Vagina (tissue), 2 donors: ENCODE measurements around the gene KANK4. TPM values are rescaled to one million over a fixed set of nuclear protein-coding genes. Genes with fewer than 3 reads are reported as not detected.

Experiments
- DNase-seq, 2 donors: peaks; one replicate each; pipeline ENCODE4 v3.0.0-alpha.2; 2017; ENCODE audit errors: extremely low spot score in 2 of 2
- H3K27ac ChIP-seq: fragments of 200-600 bp; sonication (generic); one replicate; pipeline ENCODE4 v1.5.1; 2019
- H3K27me3 ChIP-seq: fragments of 200-600 bp; sonication (generic); one replicate; pipeline ENCODE4 v1.5.1; 2019
- H3K36me3 ChIP-seq, 2 donors: fragments of 200-600 bp; sonication (generic); one replicate each; pipeline ENCODE4 v1.5.1; 2017 to 2019
- H3K4me1 ChIP-seq: fragments of 200-600 bp; sonication (generic); one replicate; pipeline ENCODE4 v1.5.1; 2019
- H3K4me3 ChIP-seq, 2 donors: fragments of 200-600 bp; sonication (generic); 1 replicate in 1 of 2; 2 replicates in 1 of 2; pipeline ENCODE4 v1.5.1; 2016 to 2019
- H3K9me3 ChIP-seq: fragments of 200-600 bp; sonication (generic); one replicate; pipeline ENCODE4 v1.5.1; 2019
- CTCF ChIP-seq, 3 experiments: fragments of 450-650 bp in 2 of 3; fragments of 200-600 bp in 1 of 3; sonication (generic) in 1 of 3; IDR thresholded peaks; one replicate each; pipeline ENCODE4 v1.5.1; 2017 to 2019; ENCODE audit warnings: antibody characterized with exemption in 3 of 3, mild to moderate bottlenecking in 2 of 3, moderate library complexity in 2 of 3
- POLR2A ChIP-seq, 2 donors: fragments of 450-650 bp; IDR thresholded peaks; one replicate each; pipeline ENCODE4 v1.6.1; 2017; ENCODE audit warnings: antibody characterized with exemption in 2 of 2, mild to moderate bottlenecking in 2 of 2, moderate library complexity in 2 of 2
- POLR2AphosphoS5 ChIP-seq, 2 donors: sonication (generic); formaldehyde crosslinking; IDR thresholded peaks; one replicate each; pipeline ENCODE4 v1.9.0; 2017; ENCODE audit warnings: antibody characterized with exemption in 2 of 2, mild to moderate bottlenecking in 2 of 2, low read depth in 1 of 2; ENCODE audit not compliant: insufficient read depth in 1 of 2
- intact Hi-C: fragments of 100-400 bp; cut with DNase I; formaldehyde crosslinking; loops from one replicate; pipeline ENCODE4 v1.15.1; 2023
- total RNA-seq: library from RNA; depleted of rRNA; stranded (reverse); fragments of >200 nt; gene quantifications from one replicate; pipeline ENCODE4 v1.2.3, GENCODE V29; 2016

Gene KANK4
- total RNA-seq, 1 donor from 2014 or later, result 1.2 TPM

GRCh38 chr1:62362926-62363325 is 43.7 kb upstream of the KANK4 start:
- DNase-seq, result peak in 1 of 2 donors; percentile 40
- Histone ChIP-seq H3K27me3 (no peaks in the 10 kb centered on the region), H3K36me3 (no peaks in the 10 kb centered on the region), H3K4me1 (no peaks in the 10 kb centered on the region), H3K4me3 (no peak overlapping the region), H3K27ac (no peak overlapping the region), H3K9me3 (no peaks in the 10 kb centered on the region)
- intact Hi-C loops, result no loop called here
- TF ChIP-seq CTCF (IDR thresholded peaks at IDR 0.05) (no peak), POLR2A (IDR thresholded peaks at IDR 0.05) (no peak), POLR2AphosphoS5 (IDR thresholded peaks at IDR 0.05; ENCODE audit: insufficient read depth in 1 of 2, low read depth in 1 of 2) (no peak)

- no peaks in the 10 kb centered on the region for H3K4me1 ChIP-seq
- TF ChIP-seq POLR2A (IDR thresholded peaks at IDR 0.05), result no peak
- no peaks in the 10 kb centered on the region for H3K27me3 ChIP-seq
- no peak overlapping the region for H3K27ac ChIP-seq
- peak in 1 of 2 donors; percentile 54 for DNase-seq
- H3K36me3 ChIP-seq, result no peaks in the 10 kb centered on the region
- H3K4me3 ChIP-seq, result no peak overlapping the region
- no peaks in the 10 kb centered on the region for H3K9me3 ChIP-seq
- intact Hi-C loops, result no loop called here
Observed at GRCh38 chr1:62362061-62362917, 43.1 kb upstream of the KANK4 start.

- DNase-seq, result no peak
- intact Hi-C loops, result no loop called here
- no peaks in the 10 kb centered on the region for H3K4me1 ChIP-seq
Observed at GRCh38 chr1:62361431-62361830, 42.2 kb upstream of the KANK4 start.

GRCh38 chr1:62358665-62359373 is 39.6 kb upstream of the KANK4 start:
- Histone ChIP-seq H3K27me3 (no peaks in the 10 kb centered on the region), H3K9me3 (no peaks in the 10 kb centered on the region), H3K4me3 (no peak overlapping the region), H3K27ac (no peak overlapping the region), H3K36me3 (no peaks in the 10 kb centered on the region), H3K4me1 (no peaks in the 10 kb centered on the region)
- DNase-seq, result peak in 1 of 2 donors; percentile 52
- no peak for TF ChIP-seq POLR2A (IDR thresholded peaks at IDR 0.05)
- no peak for TF ChIP-seq POLR2AphosphoS5 (IDR thresholded peaks at IDR 0.05; ENCODE audit: insufficient read depth in 1 of 2, low read depth in 1 of 2)
- TF ChIP-seq CTCF (IDR thresholded peaks at IDR 0.05), result no peak
- intact Hi-C loops, result no loop called here

More at GRCh38 chr1:62361431-62361830, 42.2 kb upstream of the KANK4 start:
- no peak for TF ChIP-seq POLR2A (IDR thresholded peaks at IDR 0.05)
- H3K36me3 ChIP-seq, result no peaks in the 10 kb centered on the region
- H3K27ac ChIP-seq, result no peak overlapping the region
- no peaks in the 10 kb centered on the region for H3K9me3 ChIP-seq
- H3K27me3 ChIP-seq, result no peaks in the 10 kb centered on the region
- H3K4me3 ChIP-seq, result no peak overlapping the region

GRCh38 chr1:62357916-62358315 is 38.7 kb upstream of the KANK4 start:
- intact Hi-C loops, result no loop called here
- DNase-seq, result no peak

More at GRCh38 chr1:62357916-62358315, 38.7 kb upstream of the KANK4 start:
- Histone ChIP-seq H3K36me3 (no peaks in the 10 kb centered on the region), H3K4me1 (no peaks in the 10 kb centered on the region), H3K4me3 (no peak overlapping the region), H3K27ac (no peak overlapping the region), H3K9me3 (no peaks in the 10 kb centered on the region), H3K27me3 (no peaks in the 10 kb centered on the region)
- TF ChIP-seq POLR2AphosphoS5 (IDR thresholded peaks at IDR 0.05; ENCODE audit: insufficient read depth in 1 of 2, low read depth in 1 of 2) (no peak), CTCF (IDR thresholded peaks at IDR 0.05) (no peak), POLR2A (IDR thresholded peaks at IDR 0.05) (no peak)
